Muscle layer of colon (tissue), 2 donors: Measurements from ENCODE around the gene CUL5.
"Not testable (repeated sequence)": the region's sequence is repeated elsewhere in the genome, so short reads cannot be mapped to it uniquely, and the experiment has no call there.

Source experiments
- H3K27ac ChIP-seq: one replicate; pipeline ENCODE4 v1.7.0; 2013; ENCODE audit warnings: low read depth, mild to moderate bottlenecking, low read length, moderate library complexity
- H3K27me3 ChIP-seq, 2 donors: one replicate each; pipeline ENCODE4 v1.7.0; 2013; ENCODE audit warnings: low read length in 2 of 2, mild to moderate bottlenecking in 2 of 2; ENCODE audit not compliant: insufficient read depth in 2 of 2, control insufficient read depth in 1 of 2
- H3K36me3 ChIP-seq: one replicate; pipeline ENCODE4 v1.7.0; 2013; ENCODE audit warnings: mild to moderate bottlenecking, low read length; ENCODE audit not compliant: insufficient read depth
- H3K4me1 ChIP-seq: one replicate; pipeline ENCODE4 v1.7.0; 2013; ENCODE audit warnings: mild to moderate bottlenecking, low read length; ENCODE audit not compliant: insufficient read depth
- H3K4me3 ChIP-seq, 2 donors: one replicate each; pipeline ENCODE4 v1.7.0; 2013; ENCODE audit warnings: low read length in 2 of 2, low read depth in 1 of 2, mild to moderate bottlenecking in 1 of 2, moderate library complexity in 1 of 2
- H3K9ac ChIP-seq: one replicate; pipeline ENCODE4 v1.7.0; 2013; ENCODE audit warnings: low read length
- H3K9me3 ChIP-seq: one replicate; pipeline ENCODE4 v1.7.0; 2013; ENCODE audit warnings: mild to moderate bottlenecking, low read length
- donor health status: abdominal sarcoma.
- donor health status: Adenocarcinoma of cecum.

Gene CUL5

GRCh38 chr11:108120936-108121273 is 112.2 kb downstream of the CUL5 start:
- Histone ChIP-seq H3K27ac (peak overlapping the region; percentile 83), H3K4me3 (peak overlapping the region; percentile 53 to 95), H3K4me1 (peaks cover 41% of the 10 kb centered on the region)
- not testable (repeated sequence) for H3K36me3 ChIP-seq, H3K27me3 ChIP-seq, H3K9me3 ChIP-seq, H3K9ac ChIP-seq

- H3K36me3 ChIP-seq: no peaks in the 10 kb centered on the region
- H3K27ac ChIP-seq: peak within 1 kb of the TSS; percentile 83
- peaks cover 35% of the 10 kb centered on the region for H3K4me1 ChIP-seq
- H3K27me3 ChIP-seq: no peaks in the 10 kb centered on the region
- H3K4me3 ChIP-seq: peak within 1 kb of the TSS; percentile 53 to 95
- H3K9ac ChIP-seq: peak within 1 kb of the TSS; percentile 66
- H3K9me3 ChIP-seq: no peaks in the 10 kb centered on the region
These were observed 112.8 kb downstream of the CUL5 start, which contains the start of gene ACAT1 for GRCh38 chr11:108121274-108122155. Gene ACAT1, plus strand, starts transcription at chr11:108121567. Its CDS starts 40 bp downstream, at chr11:108121607.

- Histone ChIP-seq H3K27ac (peak overlapping the region; percentile 83), H3K9ac (peak overlapping the region; percentile 66), H3K4me1 (peaks cover 35% of the 10 kb centered on the region), H3K9me3 (no peaks in the 10 kb centered on the region), H3K36me3 (no peaks in the 10 kb centered on the region), H3K27me3 (no peaks in the 10 kb centered on the region), H3K4me3 (peak overlapping the region; percentile 53 to 95)
These were observed 113.5 kb downstream of the CUL5 start for GRCh38 chr11:108122166-108122628.

- no peaks in the 10 kb centered on the region for H3K27me3 ChIP-seq
- no peak overlapping the region for H3K9ac ChIP-seq
- no peak overlapping the region for H3K4me3 ChIP-seq
- no peaks in the 10 kb centered on the region for H3K9me3 ChIP-seq
- H3K36me3 ChIP-seq: peaks cover 5% of the 10 kb centered on the region
- H3K4me1 ChIP-seq: peaks cover 35% of the 10 kb centered on the region
- H3K27ac ChIP-seq: no peak overlapping the region
These were observed 116.4 kb downstream of the CUL5 start for GRCh38 chr11:108125096-108125495.

- Histone ChIP-seq H3K4me1 (peaks cover 12% of the 10 kb centered on the region), H3K36me3 (peaks cover 19% of the 10 kb centered on the region), H3K27me3 (no peaks in the 10 kb centered on the region), H3K4me3 (no peak overlapping the region), H3K9ac (no peak overlapping the region), H3K27ac (no peak overlapping the region), H3K9me3 (no peaks in the 10 kb centered on the region)
These were observed 120.1 kb downstream of the CUL5 start for GRCh38 chr11:108128772-108129171.

GRCh38 chr11:108131993-108132392 is 123.3 kb downstream of the CUL5 start:
- no peak overlapping the region for H3K9ac ChIP-seq
- H3K27me3 ChIP-seq: no peaks in the 10 kb centered on the region
- no peak overlapping the region for H3K27ac ChIP-seq
- no peak overlapping the region for H3K4me3 ChIP-seq
- H3K36me3 ChIP-seq: peaks cover 38% of the 10 kb centered on the region
- H3K9me3 ChIP-seq: no peaks in the 10 kb centered on the region
- no peaks in the 10 kb centered on the region for H3K4me1 ChIP-seq

GRCh38 chr11:108132993-108133538 is 124.4 kb downstream of the CUL5 start:
- not testable (repeated sequence) for H3K27ac ChIP-seq, H3K4me3 ChIP-seq, H3K4me1 ChIP-seq, H3K9ac ChIP-seq, H3K27me3 ChIP-seq, H3K9me3 ChIP-seq
- H3K36me3 ChIP-seq: peaks cover 36% of the 10 kb centered on the region

- Histone ChIP-seq H3K9me3 (no peaks in the 10 kb centered on the region), H3K9ac (no peak overlapping the region), H3K36me3 (peaks cover 56% of the 10 kb centered on the region), H3K4me3 (no peak overlapping the region), H3K4me1 (no peaks in the 10 kb centered on the region), H3K27ac (no peak overlapping the region), H3K27me3 (no peaks in the 10 kb centered on the region)
These were observed 127.3 kb downstream of the CUL5 start for GRCh38 chr11:108135845-108136544.

GRCh38 chr11:108137212-108137611 is 128.5 kb downstream of the CUL5 start:
- Histone ChIP-seq H3K27ac (no peak overlapping the region), H3K4me1 (no peaks in the 10 kb centered on the region), H3K36me3 (peaks cover 61% of the 10 kb centered on the region), H3K9ac (no peak overlapping the region), H3K27me3 (no peaks in the 10 kb centered on the region), H3K4me3 (no peak overlapping the region), H3K9me3 (no peaks in the 10 kb centered on the region)

GRCh38 chr11:108142304-108142703 is 133.6 kb downstream of the CUL5 start:
- no peak overlapping the region for H3K4me3 ChIP-seq
- peaks cover 75% of the 10 kb centered on the region for H3K36me3 ChIP-seq

GRCh38 chr11:108144615-108145014 is 135.9 kb downstream of the CUL5 start:
- H3K4me1 ChIP-seq: no peaks in the 10 kb centered on the region
- peaks cover 78% of the 10 kb centered on the region for H3K36me3 ChIP-seq
- no peak overlapping the region for H3K27ac ChIP-seq
- H3K4me3 ChIP-seq: no peak overlapping the region
- H3K9ac ChIP-seq: no peak overlapping the region
- no peaks in the 10 kb centered on the region for H3K9me3 ChIP-seq
- H3K27me3 ChIP-seq: no peaks in the 10 kb centered on the region

More at GRCh38 chr11:108142304-108142703, 133.6 kb downstream of the CUL5 start:
- H3K9ac ChIP-seq: no peak overlapping the region
- no peaks in the 10 kb centered on the region for H3K27me3 ChIP-seq
- H3K9me3 ChIP-seq: no peaks in the 10 kb centered on the region
- no peaks in the 10 kb centered on the region for H3K4me1 ChIP-seq
- no peak overlapping the region for H3K27ac ChIP-seq
